Measurements from ENCODE around the gene PIH1D1.

GRCh38 chr19:49451430-49452181 lies at the start of gene PIH1D1:
- no peak for TF ChIP-seq MAX (IDR thresholded peaks at IDR 0.05)
- no peak for TF ChIP-seq CTCF (IDR thresholded peaks at IDR 0.05; ENCODE audit: control extremely low read depth in 1 of 3, insufficient read depth in 1 of 3, low read depth in 1 of 3, low read length in 3 of 3)
- TF ChIP-seq ATF3 (IDR thresholded peaks at IDR 0.05; ENCODE audit: insufficient read depth, low read depth, low read length): no peak
- no peak for TF ChIP-seq RAD21 (IDR thresholded peaks at IDR 0.05 in 1 of 2, conservative IDR thresholded peaks at IDR 0.05 in 1 of 2; ENCODE audit: low read depth in 2 of 2, low read length in 2 of 2)
- TF ChIP-seq CEBPB (IDR thresholded peaks at IDR 0.05; ENCODE audit: low read depth, low read length): no peak
- no peak for TF ChIP-seq TEAD4 (IDR thresholded peaks at IDR 0.05; ENCODE audit: low read depth, low read length)

Data from H1 (cell line).